Nephron (organoid): ENCODE measurements around the gene LHX4.

Experiments
- H3K27ac Mint-ChIP-seq, 3 experiments: 2 replicates each; pipeline ENCODE4 v1.8.0; 2020; ENCODE audit warnings: mixed read lengths in 3 of 3, mild to moderate bottlenecking in 2 of 3, moderate library complexity in 1 of 3
- H3K27me3 Mint-ChIP-seq: 2 replicates; pipeline ENCODE4 v1.8.0; 2021; ENCODE audit warnings: low read depth, mild to moderate bottlenecking, moderate library complexity, mixed read lengths
- H3K36me3 Mint-ChIP-seq: 2 replicates; pipeline ENCODE4 v1.8.0; 2020; ENCODE audit warnings: low read depth, mixed read lengths
- H3K4me1 Mint-ChIP-seq: 2 replicates; pipeline ENCODE4 v1.8.0; 2020; ENCODE audit warnings: mixed read lengths
- H3K4me3 Mint-ChIP-seq, 3 experiments: 2 replicates each; pipeline ENCODE4 v1.8.0; 2020; ENCODE audit warnings: mild to moderate bottlenecking in 3 of 3, mixed read lengths in 3 of 3, moderate library complexity in 2 of 3
- H3K9me3 Mint-ChIP-seq: 2 replicates; pipeline ENCODE4 v1.8.0; 2020; ENCODE audit warnings: mixed read lengths
- CTCF ChIP-seq, 3 experiments: fragments of 200-600 bp; sonication (generic); IDR thresholded peaks; one replicate each; pipeline ENCODE4 v1.5.0; 2021; ENCODE audit warnings: antibody characterized with exemption in 3 of 3; ENCODE audit not compliant: unreplicated experiment in 3 of 3

LHX4 gene

GRCh38 chr1:180310095-180310494 is 80.0 kb downstream of the LHX4 start:
- TF ChIP-seq CTCF (IDR thresholded peaks at IDR 0.05; ENCODE audit: unreplicated experiment in 3 of 3), result no peak
- H3K27ac Mint-ChIP-seq, result no peak overlapping the region
- H3K4me1 Mint-ChIP-seq, result no peaks in the 10 kb centered on the region
- H3K27me3 Mint-ChIP-seq, result no peaks in the 10 kb centered on the region
- no peak overlapping the region for H3K4me3 Mint-ChIP-seq
- peaks cover 24% of the 10 kb centered on the region for H3K36me3 Mint-ChIP-seq
- H3K9me3 Mint-ChIP-seq, result peaks cover 15% of the 10 kb centered on the region

DNA sequence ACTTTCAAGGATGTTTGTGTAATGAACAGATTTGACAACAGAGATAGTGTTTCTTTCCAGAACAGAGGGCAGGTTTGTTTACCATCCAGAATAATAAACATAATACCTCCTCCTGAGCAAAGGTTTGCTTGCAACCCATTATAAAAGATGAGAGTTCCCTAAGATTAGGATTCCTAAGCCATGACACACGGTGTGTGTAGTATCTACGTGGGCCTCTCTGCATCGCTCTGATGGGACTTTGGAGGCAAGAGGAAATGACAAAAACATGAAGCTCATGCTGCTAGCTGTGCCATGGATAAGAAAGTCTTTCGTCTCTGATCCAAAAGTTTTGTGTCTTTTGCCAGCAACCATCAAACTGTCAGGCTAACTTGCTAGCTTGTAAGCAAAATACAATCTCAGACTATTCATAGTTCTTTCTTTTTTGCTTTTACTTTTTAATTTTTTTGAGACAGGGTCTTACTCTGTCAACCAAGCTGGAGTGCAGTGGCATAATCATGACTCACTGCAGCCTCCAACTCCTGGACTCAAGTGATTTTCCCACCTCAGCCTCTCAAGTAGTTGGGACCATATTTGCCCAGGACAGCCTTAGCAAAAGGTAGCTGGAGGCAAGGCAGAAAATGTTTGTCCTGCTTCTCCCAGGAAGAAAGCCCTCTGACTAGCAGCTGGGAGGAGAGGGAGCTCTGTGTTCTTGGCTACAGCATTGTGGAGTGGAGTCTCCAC is 81.1 kb downstream of the LHX4 start:
- no peak for TF ChIP-seq CTCF (IDR thresholded peaks at IDR 0.05; ENCODE audit: unreplicated experiment in 3 of 3)
- Mint-ChIP-seq H3K9me3 (peaks cover 15% of the 10 kb centered on the region), H3K36me3 (peaks cover 23% of the 10 kb centered on the region), H3K27ac (no peak overlapping the region), H3K4me1 (no peaks in the 10 kb centered on the region), H3K27me3 (no peaks in the 10 kb centered on the region), H3K4me3 (no peak overlapping the region)

DNA sequence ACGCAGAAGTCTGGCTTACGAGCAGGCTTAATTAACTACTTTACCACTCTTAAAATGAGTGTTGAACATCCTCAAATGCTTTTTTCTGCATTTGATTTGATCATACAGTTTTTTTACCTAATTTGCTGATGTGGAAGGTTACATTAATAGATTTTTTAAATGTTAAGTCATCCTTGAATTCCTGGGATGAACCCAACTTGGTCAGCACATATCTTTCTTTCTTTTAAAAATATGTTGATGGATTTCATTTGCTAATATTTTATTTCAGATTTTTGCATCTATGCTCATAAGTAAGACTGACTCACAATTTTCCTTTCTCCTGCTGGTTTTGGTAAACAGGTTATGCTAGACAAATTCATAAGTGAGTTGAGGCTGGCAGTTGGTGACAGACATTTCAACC is 82.9 kb downstream of the LHX4 start:
- Mint-ChIP-seq H3K27ac (no peak overlapping the region), H3K4me1 (no peaks in the 10 kb centered on the region), H3K9me3 (peaks cover 4% of the 10 kb centered on the region), H3K4me3 (no peak overlapping the region), H3K36me3 (peaks cover 11% of the 10 kb centered on the region), H3K27me3 (no peaks in the 10 kb centered on the region)
- TF ChIP-seq CTCF (IDR thresholded peaks at IDR 0.05; ENCODE audit: unreplicated experiment in 3 of 3), result no peak

- Mint-ChIP-seq H3K9me3 (peaks cover 28% of the 10 kb centered on the region), H3K27ac (no peak overlapping the region), H3K4me1 (no peaks in the 10 kb centered on the region), H3K36me3 (peaks cover 33% of the 10 kb centered on the region), H3K4me3 (no peak overlapping the region), H3K27me3 (no peaks in the 10 kb centered on the region)
- TF ChIP-seq CTCF (IDR thresholded peaks at IDR 0.05; ENCODE audit: unreplicated experiment in 3 of 3), result no peak
These were observed 97.0 kb downstream of the LHX4 start for GRCh38 chr1:180327089-180327488.
